ENCODE measurements around the gene IRX4. TPM values are rescaled to one million over a fixed set of nuclear protein-coding genes. Genes with fewer than 3 reads are reported as not detected.

IRX4 gene
- total and polyA plus RNA-seq, 4 donors, result not detected

DNA sequence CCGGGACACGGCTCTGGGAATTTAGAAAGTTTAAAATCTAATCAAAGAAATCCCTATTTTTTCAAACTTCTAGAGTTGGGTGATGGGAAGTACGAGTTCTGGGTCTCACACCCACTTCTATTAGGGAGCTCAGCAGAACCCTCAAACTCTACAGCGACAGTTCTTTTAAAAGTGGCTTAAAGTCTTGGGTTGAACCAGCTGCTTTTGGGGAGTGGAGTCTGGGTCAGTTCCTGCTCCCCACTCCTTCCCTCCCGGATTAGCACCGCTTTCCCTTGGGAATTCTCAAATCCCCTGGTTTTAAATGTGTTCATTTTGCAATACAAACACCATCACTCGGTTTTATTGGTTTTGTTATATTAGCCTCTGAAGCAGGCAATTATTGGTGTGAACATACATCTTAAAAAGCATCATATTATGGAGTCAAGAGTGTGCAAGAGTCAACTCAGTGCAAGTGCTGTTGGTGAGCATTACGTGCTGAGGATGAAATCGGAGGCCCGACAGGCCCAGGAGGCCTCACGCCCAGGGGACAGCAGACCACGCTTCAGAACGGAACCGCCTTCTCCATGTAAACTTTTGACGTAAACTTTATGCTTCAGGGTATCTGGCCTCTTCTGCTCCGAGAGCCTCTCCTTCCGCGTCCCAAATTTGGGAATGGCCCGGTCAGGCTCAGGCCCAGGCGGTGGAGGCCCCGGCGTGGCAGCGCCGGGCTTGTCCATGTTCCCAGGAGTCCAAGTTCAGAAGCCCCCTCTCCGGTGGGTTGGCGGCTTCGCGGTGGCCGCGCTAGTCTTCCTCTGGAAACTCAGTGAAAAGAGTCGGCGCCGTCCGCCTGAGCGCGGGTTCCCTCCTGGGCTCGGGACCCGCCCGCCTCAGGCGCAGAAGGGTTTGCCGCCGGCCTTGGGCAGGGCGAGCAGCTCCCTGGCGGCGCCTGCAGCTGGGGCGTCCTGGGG lies 5.3 kb downstream of the IRX4 start:
- DNase-seq (no peak), ATAC-seq (ENCODE audit: low FRiP score) (no peak)
- WGBS, 2 donors, result 8 to 9% methylated on average over 46 of the region's 46 CpGs
- H3K27me3 ChIP-seq (ENCODE audit: control insufficient read depth in 1 of 2, insufficient read depth in 2 of 2, low read length in 1 of 2), result no peaks in the 10 kb centered on the region
- no peaks in the 10 kb centered on the region for H3K36me3 ChIP-seq (ENCODE audit: control insufficient read depth in 1 of 2, insufficient read depth in 2 of 2, low read length in 1 of 2)
- H3K27ac ChIP-seq (ENCODE audit: low read depth in 1 of 2, low read length in 2 of 2), result no peak overlapping the region
- H3K9me3 ChIP-seq (ENCODE audit: control insufficient read depth, low read length), result no peaks in the 10 kb centered on the region
- no peaks in the 10 kb centered on the region for H3K4me1 ChIP-seq (ENCODE audit: control insufficient read depth in 1 of 2, insufficient read depth in 2 of 2, low read length in 2 of 2)
- intact Hi-C loops (cut with DNase I), result no loop called here
- H3K4me3 ChIP-seq (ENCODE audit: low read length in 2 of 2), result no peak overlapping the region

DNA sequence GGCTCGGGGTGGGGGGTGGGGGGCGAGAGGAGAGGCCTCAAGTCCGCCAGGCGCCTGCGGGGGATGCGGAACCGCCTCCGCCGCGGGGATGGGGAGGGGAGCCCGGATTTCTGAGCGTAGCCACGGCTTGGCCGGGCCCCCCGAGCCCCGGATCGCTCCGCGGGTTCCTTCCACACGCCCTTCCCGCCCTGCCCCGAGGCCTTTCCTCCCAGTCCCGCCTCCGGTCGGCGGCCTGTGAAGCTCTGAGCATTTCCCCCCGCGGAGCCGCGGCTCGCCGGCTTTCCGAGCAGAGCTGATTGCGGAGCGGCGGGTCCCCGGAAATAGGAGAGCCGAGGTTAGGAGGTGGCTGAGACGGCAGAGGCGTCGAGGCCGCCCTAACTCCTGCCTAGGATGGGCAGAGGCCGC lies 6.1 kb downstream of the IRX4 start:
- ATAC-seq (ENCODE audit: low FRiP score) (no peak), DNase-seq (no peak)
- no peaks in the 10 kb centered on the region for H3K9me3 ChIP-seq (ENCODE audit: control insufficient read depth, low read length)
- H3K27ac ChIP-seq (ENCODE audit: low read depth in 1 of 2, low read length in 2 of 2), result no peak overlapping the region
- no peaks in the 10 kb centered on the region for H3K27me3 ChIP-seq (ENCODE audit: control insufficient read depth in 1 of 2, insufficient read depth in 2 of 2, low read length in 1 of 2)
- 4% methylated on average over 35 to 43 of the region's 43 CpGs for WGBS, 2 donors
- no peaks in the 10 kb centered on the region for H3K36me3 ChIP-seq (ENCODE audit: control insufficient read depth in 1 of 2, insufficient read depth in 2 of 2, low read length in 1 of 2)
- no peak overlapping the region for H3K4me3 ChIP-seq (ENCODE audit: low read length in 2 of 2)
- H3K4me1 ChIP-seq (ENCODE audit: control insufficient read depth in 1 of 2, insufficient read depth in 2 of 2, low read length in 2 of 2), result no peaks in the 10 kb centered on the region
- intact Hi-C loops (cut with DNase I), result no loop called here

DNA sequence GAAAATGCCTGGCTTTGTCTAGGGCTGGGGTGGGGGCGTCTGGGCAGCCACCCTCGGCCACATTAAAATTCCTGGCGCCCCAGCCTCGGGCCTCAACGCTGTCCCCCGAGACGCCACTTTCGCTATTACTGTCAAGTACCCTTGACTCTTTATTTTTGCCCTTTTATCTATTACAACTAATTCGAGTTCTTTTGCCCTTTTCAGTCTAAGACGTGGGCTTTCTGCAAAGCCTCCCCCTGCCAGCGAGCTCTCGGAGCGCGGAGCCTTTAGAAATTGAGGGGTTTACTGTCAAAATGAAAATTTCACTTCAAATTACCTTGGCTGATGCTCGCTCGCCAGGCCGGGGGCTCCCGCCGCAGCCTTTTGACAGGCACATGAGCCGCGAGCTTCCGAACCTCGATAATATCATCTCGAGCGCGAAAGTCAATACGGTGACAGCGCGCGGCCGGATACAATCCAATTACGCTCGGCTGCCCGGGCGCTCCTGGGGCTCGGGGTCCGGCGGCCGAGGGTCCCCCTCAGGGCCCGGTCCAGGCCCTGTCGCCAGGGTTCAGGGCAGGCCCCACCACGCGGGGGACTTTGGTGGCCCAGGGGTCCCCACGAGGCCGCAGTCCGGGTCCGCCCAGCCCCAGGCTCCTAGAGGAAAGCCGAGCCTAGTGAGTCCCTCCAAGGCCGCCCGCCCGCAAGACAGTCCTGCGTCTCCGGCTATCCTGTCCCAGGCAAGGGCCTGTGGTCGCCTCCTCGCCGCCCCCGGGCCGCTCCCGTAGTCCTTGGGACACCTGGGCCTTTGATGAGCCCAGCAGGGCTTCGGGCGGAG lies 6.7 kb downstream of the IRX4 start:
- Histone ChIP-seq H3K27ac (ENCODE audit: low read depth in 1 of 2, low read length in 2 of 2) (no peak overlapping the region), H3K9me3 (ENCODE audit: control insufficient read depth, low read length) (no peaks in the 10 kb centered on the region), H3K36me3 (ENCODE audit: control insufficient read depth in 1 of 2, insufficient read depth in 2 of 2, low read length in 1 of 2) (no peaks in the 10 kb centered on the region), H3K4me3 (ENCODE audit: low read length in 2 of 2) (no peak overlapping the region), H3K4me1 (ENCODE audit: control insufficient read depth in 1 of 2, insufficient read depth in 2 of 2, low read length in 2 of 2) (no peaks in the 10 kb centered on the region), H3K27me3 (ENCODE audit: control insufficient read depth in 1 of 2, insufficient read depth in 2 of 2, low read length in 1 of 2) (no peaks in the 10 kb centered on the region)
- intact Hi-C loops (cut with DNase I), result no loop called here
- ATAC-seq (ENCODE audit: low FRiP score) (no peak), DNase-seq (no peak)
- WGBS, 2 donors, result 1% methylated on average over 56 to 61 of the region's 61 CpGs

DNA sequence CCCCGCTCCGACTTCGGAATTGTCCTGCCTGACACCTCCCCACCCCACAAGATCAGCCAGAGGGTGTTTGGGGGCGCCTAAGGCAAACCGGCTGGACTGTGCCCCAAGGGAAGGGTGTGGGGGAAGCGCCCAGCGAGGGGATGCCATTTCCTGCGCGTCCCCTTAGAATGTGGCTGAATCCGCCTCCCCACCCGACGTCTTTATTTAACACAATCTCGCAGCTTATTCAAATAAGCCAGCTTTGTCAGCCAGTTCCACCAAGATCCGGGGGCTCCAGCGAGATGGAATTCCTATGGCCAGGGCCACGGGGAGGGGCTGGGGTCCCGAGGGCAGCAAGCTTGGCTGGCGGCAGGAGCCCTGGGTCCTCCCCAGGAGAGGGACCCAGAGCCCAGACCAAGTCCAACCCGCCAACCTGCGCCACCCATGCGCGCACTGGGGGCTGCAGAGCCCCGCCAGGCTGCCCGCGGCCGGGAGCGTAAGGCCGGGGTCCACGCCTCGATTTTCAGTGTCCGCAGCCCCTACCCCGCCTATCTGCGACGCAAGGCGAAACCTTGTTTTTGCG lies 7.4 kb downstream of the IRX4 start:
- intact Hi-C loops (cut with DNase I), result no loop called here
- Histone ChIP-seq H3K36me3 (ENCODE audit: control insufficient read depth in 1 of 2, insufficient read depth in 2 of 2, low read length in 1 of 2) (no peaks in the 10 kb centered on the region), H3K9me3 (ENCODE audit: control insufficient read depth, low read length) (no peaks in the 10 kb centered on the region), H3K27me3 (ENCODE audit: control insufficient read depth in 1 of 2, insufficient read depth in 2 of 2, low read length in 1 of 2) (no peaks in the 10 kb centered on the region), H3K4me3 (ENCODE audit: low read length in 2 of 2) (no peak overlapping the region), H3K27ac (ENCODE audit: low read depth in 1 of 2, low read length in 2 of 2) (no peak overlapping the region), H3K4me1 (ENCODE audit: control insufficient read depth in 1 of 2, insufficient read depth in 2 of 2, low read length in 2 of 2) (no peaks in the 10 kb centered on the region)
- no peak for DNase-seq
- 3 to 4% methylated on average over 35 to 36 of the region's 36 CpGs for WGBS, 2 donors
- ATAC-seq (ENCODE audit: low FRiP score), result no peak

DNA sequence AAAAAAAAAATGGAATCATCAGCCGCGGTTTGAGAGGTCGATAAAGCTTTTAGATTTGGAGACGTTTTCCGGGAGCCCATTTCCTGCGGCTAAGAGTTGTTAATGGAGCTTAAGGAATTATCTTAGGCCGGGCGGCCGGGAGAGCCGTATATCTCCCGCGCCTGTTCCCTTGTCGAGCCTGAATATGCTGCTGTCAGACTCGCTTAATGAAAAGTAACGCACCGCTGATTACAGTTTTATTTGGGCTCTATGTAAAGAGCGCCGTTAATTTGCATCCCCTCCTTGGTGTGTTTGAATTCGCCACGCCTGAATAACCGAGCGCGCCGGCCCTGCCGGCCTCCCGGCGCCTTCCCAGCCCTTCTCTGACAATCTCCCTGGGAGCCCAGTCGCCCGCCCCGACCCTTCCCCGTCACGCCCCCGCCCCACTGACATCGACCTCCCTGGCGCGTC lies 7.9 kb downstream of the IRX4 start:
- ATAC-seq (ENCODE audit: low FRiP score) (no peak), DNase-seq (no peak)
- WGBS, 2 donors, result 2 to 4% methylated on average over 36 of the region's 36 CpGs
- intact Hi-C loops (cut with DNase I), result no loop called here
- H3K4me3 ChIP-seq (ENCODE audit: low read length in 2 of 2), result no peak overlapping the region
- no peaks in the 10 kb centered on the region for H3K4me1 ChIP-seq (ENCODE audit: control insufficient read depth in 1 of 2, insufficient read depth in 2 of 2, low read length in 2 of 2)
- no peaks in the 10 kb centered on the region for H3K9me3 ChIP-seq (ENCODE audit: control insufficient read depth, low read length)
- H3K27me3 ChIP-seq (ENCODE audit: control insufficient read depth in 1 of 2, insufficient read depth in 2 of 2, low read length in 1 of 2), result no peaks in the 10 kb centered on the region
- H3K27ac ChIP-seq (ENCODE audit: low read depth in 1 of 2, low read length in 2 of 2), result no peak overlapping the region
- no peaks in the 10 kb centered on the region for H3K36me3 ChIP-seq (ENCODE audit: control insufficient read depth in 1 of 2, insufficient read depth in 2 of 2, low read length in 1 of 2)

DNA sequence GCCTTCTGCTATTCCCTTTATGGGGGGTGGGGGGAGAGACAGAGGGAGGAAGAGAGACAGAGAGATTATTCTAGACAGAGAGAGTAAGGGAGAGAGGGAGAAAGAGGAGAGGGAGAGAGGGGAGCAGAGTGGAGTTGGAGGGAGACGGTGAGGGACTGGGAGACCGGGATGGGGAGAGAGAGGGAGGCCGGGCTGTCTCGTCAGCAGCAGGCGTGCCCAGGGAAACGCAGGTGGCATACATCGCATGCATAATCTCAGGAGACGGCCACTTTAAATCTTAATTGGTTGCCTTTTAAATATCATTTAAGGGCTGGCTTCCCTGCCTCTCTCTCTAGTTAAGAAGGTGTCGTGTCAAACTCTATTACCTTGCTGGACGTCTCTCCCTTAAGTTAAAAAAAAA lies 8.4 kb downstream of the IRX4 start:
- Histone ChIP-seq H3K27ac (ENCODE audit: low read depth in 1 of 2, low read length in 2 of 2) (no peak overlapping the region), H3K4me3 (ENCODE audit: low read length in 2 of 2) (no peak overlapping the region), H3K27me3 (ENCODE audit: control insufficient read depth in 1 of 2, insufficient read depth in 2 of 2, low read length in 1 of 2) (no peaks in the 10 kb centered on the region), H3K9me3 (ENCODE audit: control insufficient read depth, low read length) (no peaks in the 10 kb centered on the region), H3K36me3 (ENCODE audit: control insufficient read depth in 1 of 2, insufficient read depth in 2 of 2, low read length in 1 of 2) (no peaks in the 10 kb centered on the region), H3K4me1 (ENCODE audit: control insufficient read depth in 1 of 2, insufficient read depth in 2 of 2, low read length in 2 of 2) (no peaks in the 10 kb centered on the region)
- intact Hi-C loops (cut with DNase I), result no loop called here
- 5 to 7% methylated on average over 10 of the region's 10 CpGs for WGBS, 2 donors
- ATAC-seq (ENCODE audit: low FRiP score) (no peak), DNase-seq (no peak)

DNA sequence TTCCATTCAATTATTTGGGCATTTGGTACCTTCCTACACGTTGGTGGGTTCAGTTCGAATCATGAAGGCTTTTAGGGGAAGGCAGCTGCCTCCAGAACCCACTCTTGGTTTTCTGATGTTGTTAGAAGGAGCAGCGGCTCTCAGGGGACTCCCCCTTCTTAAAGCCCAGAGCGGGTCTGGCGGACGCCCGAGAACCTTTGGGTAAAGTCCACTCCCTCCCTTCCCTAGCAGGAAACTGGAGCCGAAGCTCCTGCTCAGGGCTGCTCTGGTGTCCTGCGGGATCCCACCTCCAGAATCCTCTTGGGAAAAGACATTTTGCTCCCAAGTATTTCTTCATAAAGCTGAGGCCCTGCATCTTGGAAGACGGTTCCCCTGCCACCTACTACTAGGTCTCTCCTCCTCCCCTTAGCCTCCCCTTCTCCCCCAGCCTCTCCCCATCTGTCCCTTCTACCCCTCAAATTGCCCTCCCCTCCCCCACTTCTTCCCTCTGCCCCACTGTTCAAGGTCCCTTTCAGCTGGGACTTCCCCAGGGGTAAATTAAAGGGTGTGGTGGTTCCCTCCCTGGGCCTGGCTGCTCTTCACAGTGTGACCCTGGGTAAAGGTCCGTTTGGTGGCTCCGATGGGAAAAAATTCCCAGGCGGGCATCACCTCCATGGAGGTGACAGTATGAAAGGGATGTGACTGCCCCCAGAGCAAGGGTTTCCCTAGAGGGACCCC lies 9.3 kb downstream of the IRX4 start:
- no peaks in the 10 kb centered on the region for H3K27me3 ChIP-seq (ENCODE audit: control insufficient read depth in 1 of 2, insufficient read depth in 2 of 2, low read length in 1 of 2)
- H3K27ac ChIP-seq (ENCODE audit: low read depth in 1 of 2, low read length in 2 of 2), result no peak overlapping the region
- DNase-seq, result no peak
- 17 to 19% methylated on average over 13 of the region's 13 CpGs for WGBS, 2 donors
- H3K36me3 ChIP-seq (ENCODE audit: control insufficient read depth in 1 of 2, insufficient read depth in 2 of 2, low read length in 1 of 2), result no peaks in the 10 kb centered on the region
- intact Hi-C loops (cut with DNase I), result no loop called here
- H3K9me3 ChIP-seq (ENCODE audit: control insufficient read depth, low read length), result no peaks in the 10 kb centered on the region
- no peak overlapping the region for H3K4me3 ChIP-seq (ENCODE audit: low read length in 2 of 2)
- ATAC-seq (ENCODE audit: low FRiP score), result no peak
- H3K4me1 ChIP-seq (ENCODE audit: control insufficient read depth in 1 of 2, insufficient read depth in 2 of 2, low read length in 2 of 2), result no peaks in the 10 kb centered on the region

DNA sequence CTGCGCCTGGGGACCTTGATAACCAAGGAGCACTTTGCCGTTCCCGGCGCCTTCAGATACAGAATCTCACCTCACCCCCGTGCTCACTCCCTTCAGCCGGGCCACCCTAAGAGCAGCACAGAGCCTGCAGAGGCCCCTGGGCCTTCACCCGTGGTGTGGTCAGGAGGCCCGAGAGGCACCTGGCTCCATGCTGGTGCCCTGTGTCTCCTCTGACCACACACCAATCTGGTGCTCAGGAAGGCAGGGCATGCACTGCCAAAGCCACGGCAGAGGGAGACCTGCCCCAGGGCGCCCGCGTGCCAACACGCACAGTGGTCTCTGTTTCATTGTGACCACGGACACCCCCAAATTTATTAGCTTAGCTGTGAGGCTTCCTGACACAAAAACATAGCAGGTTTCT lies 11.3 kb downstream of the IRX4 start:
- H3K4me1 ChIP-seq (ENCODE audit: control insufficient read depth in 1 of 2, insufficient read depth in 2 of 2, low read length in 2 of 2), result no peaks in the 10 kb centered on the region
- no peak overlapping the region for H3K4me3 ChIP-seq (ENCODE audit: low read length in 2 of 2)
- H3K9me3 ChIP-seq (ENCODE audit: control insufficient read depth, low read length), result no peaks in the 10 kb centered on the region
- ATAC-seq (ENCODE audit: low FRiP score), result no peak
- H3K27me3 ChIP-seq (ENCODE audit: control insufficient read depth in 1 of 2, insufficient read depth in 2 of 2, low read length in 1 of 2), result no peaks in the 10 kb centered on the region
- H3K27ac ChIP-seq (ENCODE audit: low read depth in 1 of 2, low read length in 2 of 2), result no peak overlapping the region
- WGBS, 2 donors, result 71 to 78% methylated on average over 14 of the region's 14 CpGs
- intact Hi-C loops (cut with DNase I), result no loop called here
- no peaks in the 10 kb centered on the region for H3K36me3 ChIP-seq (ENCODE audit: control insufficient read depth in 1 of 2, insufficient read depth in 2 of 2, low read length in 1 of 2)
- no peak for DNase-seq

Data from aorta (tissue), 5 donors.